Measurements from ENCODE around the gene DEGS1. TPM values are rescaled to one million over a fixed set of nuclear protein-coding genes. Genes with fewer than 3 reads are reported as not detected.

DEGS1 gene
- total RNA-seq, 2 donors from 2014 or later: 84.0 to 95.1 TPM

DNA sequence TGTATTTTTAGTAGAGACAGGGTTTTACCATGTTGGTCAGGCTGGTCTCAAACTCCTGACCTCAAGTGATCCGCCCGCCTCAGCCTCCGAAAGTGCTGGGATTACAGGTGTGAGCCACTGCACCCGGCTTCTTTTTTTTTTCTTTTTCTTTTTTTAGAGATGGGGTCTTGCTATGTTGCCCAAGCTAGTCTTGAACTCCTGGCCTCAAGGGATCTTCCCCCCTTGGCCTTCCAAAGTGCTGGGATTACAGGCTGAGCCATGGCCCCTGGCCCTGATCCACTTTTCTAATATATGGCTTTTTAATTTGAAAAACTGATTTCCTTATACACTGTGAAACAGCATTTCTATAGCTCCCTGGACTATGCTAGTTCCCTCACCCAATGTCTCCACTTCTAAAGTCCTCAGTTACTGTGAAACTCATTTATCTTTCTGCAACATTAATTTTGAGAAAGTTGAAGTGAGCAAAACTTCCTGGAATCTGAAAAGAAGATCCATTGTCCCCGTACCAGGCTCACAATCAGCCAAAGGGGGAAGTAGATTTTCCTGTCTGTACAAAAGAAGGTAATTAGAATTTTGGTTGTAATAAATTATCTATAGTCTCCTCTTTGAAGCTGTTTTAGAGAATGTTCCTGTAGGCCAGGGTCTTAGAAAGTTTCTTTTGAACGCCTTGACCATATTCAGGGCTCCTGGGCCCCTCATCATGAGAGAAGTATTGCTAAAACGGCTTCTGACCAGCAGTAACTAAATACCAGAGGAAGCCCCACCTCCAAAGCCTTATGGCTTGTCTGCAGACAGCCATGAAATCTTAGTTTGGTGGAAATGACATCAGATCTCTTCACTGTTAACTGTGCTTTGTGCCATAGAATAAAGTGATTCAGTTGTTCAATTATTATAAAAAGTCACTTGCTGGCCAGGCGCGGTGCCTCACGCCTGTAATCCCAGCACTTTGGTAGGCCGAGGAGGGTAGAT lies 34.9 kb downstream of the DEGS1 start:
- no peak for DNase-seq (ENCODE audit: low spot score)
- no peaks in the 10 kb centered on the region for H3K36me3 ChIP-seq
- peaks cover 0 to 6% of the 10 kb centered on the region in 2 donors for H3K4me1 ChIP-seq
- TF ChIP-seq, protein P1, sequence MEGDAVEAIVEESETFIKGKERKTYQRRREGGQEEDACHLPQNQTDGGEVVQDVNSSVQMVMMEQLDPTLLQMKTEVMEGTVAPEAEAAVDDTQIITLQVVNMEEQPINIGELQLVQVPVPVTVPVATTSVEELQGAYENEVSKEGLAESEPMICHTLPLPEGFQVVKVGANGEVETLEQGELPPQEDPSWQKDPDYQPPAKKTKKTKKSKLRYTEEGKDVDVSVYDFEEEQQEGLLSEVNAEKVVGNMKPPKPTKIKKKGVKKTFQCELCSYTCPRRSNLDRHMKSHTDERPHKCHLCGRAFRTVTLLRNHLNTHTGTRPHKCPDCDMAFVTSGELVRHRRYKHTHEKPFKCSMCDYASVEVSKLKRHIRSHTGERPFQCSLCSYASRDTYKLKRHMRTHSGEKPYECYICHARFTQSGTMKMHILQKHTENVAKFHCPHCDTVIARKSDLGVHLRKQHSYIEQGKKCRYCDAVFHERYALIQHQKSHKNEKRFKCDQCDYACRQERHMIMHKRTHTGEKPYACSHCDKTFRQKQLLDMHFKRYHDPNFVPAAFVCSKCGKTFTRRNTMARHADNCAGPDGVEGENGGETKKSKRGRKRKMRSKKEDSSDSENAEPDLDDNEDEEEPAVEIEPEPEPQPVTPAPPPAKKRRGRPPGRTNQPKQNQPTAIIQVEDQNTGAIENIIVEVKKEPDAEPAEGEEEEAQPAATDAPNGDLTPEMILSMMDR (IDR thresholded peaks at IDR 0.05): no peak
- H3K27me3 ChIP-seq: no peaks in the 10 kb centered on the region
- H3K27ac ChIP-seq: no peak overlapping the region
- H3K4me3 ChIP-seq: no peak overlapping the region
- H3K9me3 ChIP-seq: no peaks in the 10 kb centered on the region

DNA sequence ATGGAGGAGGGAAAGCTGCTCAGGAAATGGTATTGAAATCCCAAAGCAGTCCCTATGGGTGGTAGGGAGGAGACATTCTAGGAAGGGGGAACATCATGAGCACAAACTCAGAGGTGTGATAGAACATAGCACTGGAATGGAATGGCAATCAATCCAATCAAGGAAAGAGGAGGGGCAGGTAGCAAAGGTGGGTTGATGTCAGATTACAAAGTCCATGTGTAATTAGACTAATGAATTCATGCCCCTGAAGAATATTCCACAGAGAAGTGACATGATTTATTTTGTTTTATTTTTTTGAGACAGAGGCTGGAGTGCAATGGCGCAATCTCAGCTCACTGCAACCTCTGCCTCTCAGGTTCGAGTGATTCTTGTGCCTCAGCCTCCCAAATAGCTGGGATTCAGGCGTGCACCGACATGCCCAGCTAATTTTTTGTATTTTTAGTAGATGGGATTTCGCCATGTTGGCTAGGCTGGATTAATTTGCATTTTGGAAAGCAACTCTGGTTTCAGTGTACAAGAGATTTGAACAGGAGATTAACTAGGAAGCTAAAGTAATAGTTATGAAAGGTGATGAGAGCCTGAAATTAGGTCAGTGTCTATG lies 36.1 kb downstream of the DEGS1 start:
- H3K9me3 ChIP-seq: no peaks in the 10 kb centered on the region
- TF ChIP-seq, protein P1 (IDR thresholded peaks at IDR 0.05): no peak
- peaks cover 0 to 5% of the 10 kb centered on the region in 2 donors for H3K4me1 ChIP-seq
- no peaks in the 10 kb centered on the region for H3K27me3 ChIP-seq
- no peak overlapping the region for H3K27ac ChIP-seq
- no peak overlapping the region for H3K4me3 ChIP-seq
- no peak for DNase-seq (ENCODE audit: low spot score)
- H3K36me3 ChIP-seq: no peaks in the 10 kb centered on the region

DNA sequence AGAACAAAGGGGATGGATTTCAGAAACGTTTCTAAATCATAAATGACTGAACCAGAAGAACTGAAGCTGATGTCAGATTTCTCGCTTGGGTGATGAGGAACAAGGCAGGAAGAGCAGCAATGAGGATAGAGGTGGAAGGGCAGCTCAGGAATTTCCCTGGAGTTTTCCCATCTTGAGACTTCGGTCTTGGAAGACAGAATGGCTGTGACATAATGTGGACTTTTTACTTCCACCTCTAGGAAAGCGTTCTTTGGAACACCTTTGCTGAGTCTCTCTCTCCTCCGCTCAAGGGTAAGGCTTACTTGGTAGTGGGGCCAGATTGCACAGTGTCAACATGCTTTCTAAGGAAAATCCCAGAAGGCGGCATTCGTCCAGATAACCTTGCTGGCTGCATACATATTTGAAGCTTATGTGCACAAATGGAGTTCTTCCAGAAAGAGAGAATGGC lies 36.6 kb downstream of the DEGS1 start:
- Histone ChIP-seq H3K9me3 (no peaks in the 10 kb centered on the region), H3K36me3 (no peaks in the 10 kb centered on the region), H3K27ac (no peak overlapping the region), H3K4me3 (no peak overlapping the region), H3K4me1 (peaks cover 0 to 5% of the 10 kb centered on the region in 2 donors), H3K27me3 (no peaks in the 10 kb centered on the region)
- DNase-seq (ENCODE audit: low spot score): no peak
- TF ChIP-seq, protein P1 (IDR thresholded peaks at IDR 0.05): no peak

DNA sequence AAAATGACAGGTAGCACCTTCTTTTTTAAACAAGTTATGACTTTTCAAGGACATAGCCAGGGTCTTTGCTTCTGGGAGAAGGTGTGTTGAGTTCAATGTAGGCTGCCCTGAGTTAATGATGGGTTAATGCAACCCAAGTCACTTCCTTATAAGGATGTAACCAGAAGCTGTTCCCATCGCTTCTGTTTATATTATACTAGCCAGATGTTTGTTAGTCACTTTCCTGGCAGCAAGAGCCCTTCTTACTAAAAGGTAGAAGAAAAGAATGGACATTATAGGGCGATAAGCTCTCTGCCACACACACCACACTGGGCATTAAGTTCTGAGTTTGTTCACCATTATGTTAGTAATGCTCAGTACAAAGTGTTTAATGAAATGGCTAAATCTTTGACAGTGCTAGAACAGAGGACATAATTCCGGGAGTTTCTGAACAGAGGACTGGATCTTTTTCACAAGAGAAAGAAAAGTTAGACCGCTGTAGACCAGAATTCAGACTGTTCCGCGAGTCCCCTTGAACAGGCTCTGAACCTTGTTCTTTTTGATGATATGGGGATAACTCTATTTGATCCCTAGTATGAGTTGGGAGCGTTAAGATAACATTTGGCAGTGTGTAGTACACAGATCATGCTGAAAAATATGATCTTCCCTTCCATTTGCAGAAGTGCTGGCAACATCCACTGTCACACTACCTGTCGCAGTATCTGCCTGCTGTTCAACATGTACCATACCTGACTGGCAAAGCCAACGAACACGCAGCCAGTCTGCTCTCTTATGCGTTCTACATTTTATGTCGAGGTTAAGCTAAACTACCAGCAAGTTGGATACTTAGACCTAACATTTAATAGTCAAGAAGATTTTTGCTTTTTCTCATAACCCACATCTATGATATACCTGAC lies 41.0 kb downstream of the DEGS1 start:
- TF ChIP-seq, protein P1 (IDR thresholded peaks at IDR 0.05): no peak
- Histone ChIP-seq H3K4me3 (no peak overlapping the region), H3K4me1 (peaks cover 0 to 5% of the 10 kb centered on the region in 2 donors)

DNA sequence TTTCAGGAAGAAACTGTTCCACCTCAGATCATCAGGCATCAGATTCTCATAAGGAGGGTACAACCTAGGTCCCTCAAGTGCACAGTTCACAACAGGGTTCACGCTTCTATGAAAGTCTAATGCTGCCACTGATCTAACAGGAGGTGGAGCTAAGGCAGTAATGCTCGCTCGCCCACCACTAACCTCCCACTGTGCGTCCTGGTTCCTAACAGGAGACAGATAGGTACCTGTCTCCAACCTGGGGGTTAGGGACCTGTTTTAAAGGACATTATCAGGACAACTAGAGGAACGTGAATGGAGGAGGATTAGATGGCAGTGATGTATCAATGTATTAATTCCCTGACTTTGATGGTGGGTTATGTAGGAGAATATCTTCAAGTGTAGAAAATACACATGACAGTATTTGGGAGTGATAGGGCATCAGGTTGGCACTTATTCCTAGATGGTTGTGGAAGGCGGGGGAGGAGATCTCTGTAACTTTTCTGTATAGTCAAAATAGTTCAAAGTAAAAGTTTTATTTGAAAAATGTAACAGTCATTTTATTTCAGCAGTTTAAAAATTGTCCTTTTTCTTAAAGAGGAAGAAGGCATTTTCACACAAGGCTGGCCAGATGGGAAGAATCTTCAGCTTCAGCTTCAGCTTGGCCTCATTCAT lies 43.9 kb downstream of the DEGS1 start:
- Histone ChIP-seq H3K4me1 (peaks cover 0 to 5% of the 10 kb centered on the region in 2 donors), H3K27ac (no peak overlapping the region), H3K9me3 (no peaks in the 10 kb centered on the region), H3K4me3 (no peak overlapping the region), H3K36me3 (peaks cover 34% of the 10 kb centered on the region), H3K27me3 (no peaks in the 10 kb centered on the region)
- TF ChIP-seq, protein P1 (IDR thresholded peaks at IDR 0.05): no peak
- no peak for DNase-seq (ENCODE audit: low spot score)

More for the DNA sequence above, 41.0 kb downstream of the DEGS1 start:
- Histone ChIP-seq H3K36me3 (peaks cover 17% of the 10 kb centered on the region), H3K27ac (peak overlapping the region in 1 of 2 donors; percentile 53), H3K27me3 (no peaks in the 10 kb centered on the region), H3K9me3 (no peaks in the 10 kb centered on the region)
- no peak for DNase-seq (ENCODE audit: low spot score)

All from right atrium auricular region (tissue), 2 donors.